ENCODE results near the gene CCDC122.

CCDC122 gene

DNA sequence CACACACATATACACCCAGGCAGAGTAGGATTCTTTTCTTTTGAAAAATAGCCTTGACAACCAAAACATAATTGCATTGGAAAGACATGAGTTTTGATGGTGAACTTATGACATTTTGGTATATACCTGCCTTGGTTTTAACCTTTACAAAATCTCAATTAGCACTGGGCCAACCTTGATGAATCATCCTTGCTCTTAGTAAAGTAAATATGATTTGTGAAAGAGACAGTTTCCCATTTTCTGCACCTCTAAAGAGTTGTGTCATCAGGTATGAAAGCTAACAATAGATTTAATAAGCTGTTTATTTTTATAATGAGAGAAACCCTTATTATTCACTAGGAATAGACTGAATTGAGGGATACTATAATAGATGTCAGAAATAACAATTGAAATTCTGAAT, 77.0 kb downstream of the CCDC122 start:
- DNase-seq, result no peak

- DNase-seq, result no peak
Measured at GRCh38 chr13:43800828-43801227, 78.7 kb downstream of the CCDC122 start.

DNA sequence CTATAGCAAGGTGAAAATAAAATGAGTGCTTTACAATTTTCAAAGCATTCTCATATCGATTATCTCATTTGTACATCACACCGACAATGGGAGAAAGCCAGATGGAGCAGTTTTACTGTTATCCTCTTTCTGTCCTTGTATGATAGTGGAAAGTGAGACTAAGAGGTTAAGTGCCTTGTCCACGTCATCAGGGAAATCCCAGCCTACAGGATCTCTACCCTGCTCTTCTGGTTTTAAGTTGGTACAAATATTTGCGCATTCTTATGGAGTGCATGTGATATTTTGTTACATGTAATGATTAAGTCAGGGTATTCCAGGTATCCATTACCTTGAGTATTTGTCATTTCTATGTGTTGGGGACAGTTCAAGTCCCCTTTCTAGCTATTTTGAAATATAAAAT, 80.3 kb downstream of the CCDC122 start:
- DNase-seq, result no peak

GRCh38 chr13:43797869-43798268, 81.7 kb downstream of the CCDC122 start:
- no peak for DNase-seq

DNA sequence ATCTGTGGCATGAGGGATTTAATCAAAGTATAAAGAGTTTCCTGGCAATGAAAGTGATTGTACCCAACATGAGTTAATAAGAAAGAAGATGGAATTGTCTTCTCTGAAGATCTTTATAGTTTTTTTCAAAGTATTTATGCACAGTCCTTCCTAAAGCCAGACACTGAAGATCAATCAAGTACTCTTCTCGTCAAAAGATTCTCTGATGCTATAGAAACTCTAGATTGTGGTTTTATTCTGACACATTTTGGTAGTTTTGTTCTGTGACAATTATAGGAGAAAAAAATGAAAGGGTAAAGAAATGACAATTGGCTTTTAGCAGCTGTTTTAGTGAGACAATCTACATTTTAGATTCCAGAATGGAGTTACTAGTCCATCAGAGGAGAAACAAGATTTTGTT, 82.4 kb downstream of the CCDC122 start:
- DNase-seq, result no peak

DNA sequence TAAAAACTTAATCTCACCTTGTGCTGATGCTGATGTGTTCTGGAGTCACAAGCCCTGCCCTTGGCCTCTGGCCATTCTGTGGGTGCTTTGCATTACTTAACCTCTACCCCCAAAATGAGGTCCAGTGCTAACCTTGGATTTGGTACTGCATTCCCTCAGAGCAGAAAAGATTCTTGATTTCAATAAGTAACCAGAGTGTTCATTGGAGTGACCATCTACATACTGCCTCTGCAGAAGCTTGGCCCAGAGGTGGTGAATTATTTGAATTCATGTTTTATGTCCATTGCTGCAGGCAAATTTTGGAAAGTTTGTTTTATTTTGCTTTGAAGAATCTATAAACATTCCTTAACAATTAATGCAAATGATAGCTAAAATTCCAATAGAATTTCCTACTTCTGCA, 85.1 kb downstream of the CCDC122 start:
- no peak for DNase-seq

DNA sequence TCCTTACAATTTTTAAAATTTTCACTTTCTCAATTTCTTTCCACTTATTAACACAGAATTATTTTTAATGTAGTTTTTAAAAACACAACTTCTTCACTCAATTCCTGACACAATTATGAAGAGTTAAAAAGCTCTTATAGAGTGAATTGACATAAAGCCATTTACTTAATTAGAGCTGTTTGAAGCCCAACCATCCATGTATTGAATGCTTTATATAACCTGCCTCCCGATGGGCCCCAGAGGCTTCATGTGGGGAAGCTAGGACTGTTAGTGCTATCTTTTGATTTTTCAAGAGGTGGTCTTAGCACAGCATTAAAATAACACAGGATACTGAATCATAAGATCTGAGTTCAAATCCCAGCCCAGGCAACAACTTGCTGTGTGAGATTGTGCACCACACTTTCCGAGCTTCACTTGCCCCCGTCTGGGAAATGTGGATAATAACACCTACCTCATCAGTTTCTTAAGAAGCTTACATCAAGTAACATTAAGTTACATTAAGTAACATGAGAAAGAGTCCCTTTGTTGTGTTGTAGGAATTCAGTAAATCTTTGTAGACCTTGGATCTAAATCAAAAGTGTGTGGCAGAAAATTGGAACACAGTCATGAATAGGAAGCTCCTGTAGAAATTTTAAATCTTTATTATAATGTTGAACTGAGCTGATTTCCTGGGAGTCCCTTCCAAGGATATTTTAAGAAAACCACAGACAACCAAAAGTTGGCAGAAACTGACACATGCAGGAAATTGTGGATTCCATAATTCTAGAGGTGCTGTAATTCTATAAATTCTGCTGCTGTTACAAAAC, 87.3 kb downstream of the CCDC122 start:
- DNase-seq, result no peak

GRCh38 chr13:43787997-43788396, 91.5 kb downstream of the CCDC122 start:
- peak in 1 of 4 experiments; percentile 28 for DNase-seq

DNA sequence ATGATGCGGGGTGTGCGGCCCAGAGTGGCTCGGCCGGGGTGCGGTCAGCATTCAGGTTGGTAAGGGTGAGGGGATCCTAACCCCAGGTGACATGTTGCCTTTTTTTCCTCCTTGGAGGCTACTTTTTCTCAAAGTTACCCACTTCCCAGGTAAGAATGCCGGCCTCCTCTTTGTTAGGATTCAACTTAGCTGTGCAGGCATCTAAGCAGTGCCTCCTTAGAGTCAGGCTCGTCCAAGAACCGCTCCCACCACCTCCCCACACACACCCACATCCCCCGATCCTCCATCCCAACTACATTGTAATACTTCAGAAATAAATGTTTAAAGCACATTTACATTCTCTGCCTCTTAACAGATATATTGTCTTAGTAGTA, 92.0 kb downstream of the CCDC122 start:
- no peak for DNase-seq

GRCh38 chr13:43786766-43787517, 92.6 kb downstream of the CCDC122 start, which contains the start of gene ENOX1:
TSS of gene ENOX1 (minus strand) at chr13:43786972.
- DNase-seq, result peak; percentile 44 to 81 (median 66)

DNA sequence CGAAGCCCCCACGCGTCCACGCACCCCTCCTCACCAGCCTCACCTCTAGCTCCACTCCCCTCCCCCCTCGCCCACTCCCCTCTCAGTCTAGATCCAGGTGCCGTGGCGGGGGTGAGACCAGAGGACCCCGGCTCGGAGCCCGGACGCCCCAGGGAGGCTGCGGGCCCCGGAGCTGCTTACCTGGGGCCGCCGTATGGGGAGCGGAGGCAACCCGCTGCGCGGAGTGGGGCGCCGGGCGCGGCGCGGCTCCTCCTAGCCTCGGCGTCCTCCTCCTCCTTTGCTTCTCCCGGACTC, 93.1 kb downstream of the CCDC122 start:
- DNase-seq, result no peak

Data from suppressor macrophage (primary cell).